HG03103 (cell line): ENCODE measurements around the gene GABBR2.
"Not testable (repeated sequence)": the region's sequence is repeated elsewhere in the genome, so short reads cannot be mapped to it uniquely, and the experiment has no call there.

ENCODE experiments used
- ATAC-seq: cut with Tn5 transposase; IDR thresholded peaks from one replicate; pipeline ENCODE4 v1.9.1; 2021; ENCODE audit warnings: low read depth; ENCODE audit not compliant: unreplicated experiment

GABBR2 gene

DNA sequence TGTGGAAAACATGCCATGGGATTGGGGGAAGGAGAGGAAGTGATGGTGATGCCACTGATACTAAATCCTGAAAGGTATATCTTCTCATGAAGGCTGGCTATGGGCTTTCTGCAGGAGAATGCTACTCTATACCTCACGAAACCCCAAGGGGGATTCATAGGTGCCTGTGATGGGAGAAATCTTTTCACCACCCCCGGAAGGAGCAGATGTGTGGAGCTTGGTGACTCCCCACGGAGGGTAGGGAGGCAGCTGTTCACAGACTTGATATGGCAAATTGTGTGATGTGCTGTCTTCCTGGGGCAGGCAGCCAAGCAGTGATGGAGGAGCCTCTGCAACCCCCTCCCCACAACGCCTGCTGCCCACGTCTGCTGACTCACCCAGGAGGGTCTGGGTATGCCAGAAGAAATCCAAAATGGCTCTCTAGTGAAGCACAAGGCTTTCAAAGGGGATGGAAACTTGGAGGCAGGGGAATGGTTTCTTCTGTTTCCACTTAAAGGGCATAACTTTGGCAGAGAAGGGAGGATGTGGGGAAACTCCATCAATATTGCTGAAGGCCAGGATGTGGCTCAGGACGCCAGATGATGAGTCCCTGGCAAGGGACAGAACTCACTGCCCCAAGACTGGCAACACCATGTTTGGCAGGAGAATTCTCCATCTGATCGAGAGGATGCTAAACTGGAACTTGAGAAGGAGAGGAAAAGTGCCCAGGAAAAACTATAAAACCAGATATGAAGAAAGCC is 188.3 kb downstream of the GABBR2 start:
- no peak for ATAC-seq

GRCh38 chr9:98519641-98520040 is 189.1 kb downstream of the GABBR2 start:
- no peak for ATAC-seq

DNA sequence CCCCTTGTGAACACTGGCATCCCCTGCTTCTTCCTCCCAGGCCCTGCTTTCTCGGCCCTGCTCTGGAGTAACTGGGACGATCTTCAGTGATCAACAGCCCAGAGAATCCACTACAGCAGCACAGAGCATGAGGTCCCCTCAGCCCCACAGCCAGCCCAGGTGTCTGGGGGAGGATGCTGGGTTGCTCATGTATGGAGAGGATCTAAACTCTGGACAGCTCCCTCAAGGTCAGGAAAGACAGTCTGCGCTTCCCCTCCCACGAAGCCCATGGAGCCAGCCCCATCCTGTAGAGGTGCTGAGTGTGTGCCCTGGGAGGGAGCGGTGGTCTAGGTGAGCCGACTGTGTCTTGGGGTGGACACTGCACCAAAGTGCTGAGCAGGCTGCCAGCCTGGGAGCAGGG is 190.2 kb downstream of the GABBR2 start:
- ATAC-seq, result no peak

DNA sequence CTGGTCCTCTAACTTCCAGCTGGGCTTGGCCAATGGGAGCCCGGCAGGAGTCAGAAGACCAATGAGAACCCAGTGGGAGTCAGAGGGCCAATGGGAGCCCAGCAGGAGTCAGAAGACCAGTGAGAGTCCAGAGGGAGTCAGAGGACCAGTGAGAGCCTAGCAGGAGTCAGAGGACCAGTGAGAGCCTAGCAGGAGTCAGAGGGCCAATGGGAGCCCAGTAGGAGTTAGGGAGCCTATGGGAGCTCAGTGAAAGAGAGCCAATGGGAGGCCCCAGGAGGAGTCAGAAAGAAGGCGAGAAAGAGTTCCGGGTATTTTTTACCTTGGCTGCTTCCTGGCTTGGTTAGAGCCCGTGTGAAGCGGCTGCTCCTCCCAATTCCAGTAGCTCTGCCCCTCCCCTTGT is 191.0 kb downstream of the GABBR2 start:
- ATAC-seq, result no peak

DNA sequence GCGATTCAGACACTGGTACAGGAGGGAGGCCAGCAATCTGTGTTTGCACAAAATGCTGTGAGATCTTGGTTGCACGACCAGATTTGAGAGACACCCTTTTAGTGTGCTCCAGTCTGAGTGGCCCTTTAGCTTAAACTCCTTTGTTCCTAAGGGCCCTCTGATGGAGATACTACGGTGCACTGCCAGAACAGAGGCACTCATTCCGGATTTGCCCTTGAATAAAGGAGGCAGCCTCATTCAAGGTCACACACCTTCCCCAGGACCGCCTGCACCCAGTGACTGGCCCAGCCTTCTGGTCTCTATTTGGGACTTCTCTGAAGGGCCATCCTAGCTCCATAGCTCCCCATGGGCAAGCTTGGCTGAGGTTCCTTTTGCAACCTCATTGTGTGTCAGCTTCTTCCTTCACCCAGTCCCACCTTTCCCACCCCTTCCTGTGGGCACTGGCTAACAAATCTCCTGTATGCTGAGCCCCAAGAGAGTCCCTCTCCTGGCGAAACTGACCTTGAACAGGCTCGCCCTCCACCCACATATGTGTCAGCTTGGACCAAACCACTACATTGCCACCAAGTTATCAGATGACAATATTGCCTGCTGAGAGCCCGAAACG is 191.7 kb downstream of the GABBR2 start:
- ATAC-seq, result no peak

- ATAC-seq, result no peak
These were observed 192.4 kb downstream of the GABBR2 start for GRCh38 chr9:98516205-98516896.

DNA sequence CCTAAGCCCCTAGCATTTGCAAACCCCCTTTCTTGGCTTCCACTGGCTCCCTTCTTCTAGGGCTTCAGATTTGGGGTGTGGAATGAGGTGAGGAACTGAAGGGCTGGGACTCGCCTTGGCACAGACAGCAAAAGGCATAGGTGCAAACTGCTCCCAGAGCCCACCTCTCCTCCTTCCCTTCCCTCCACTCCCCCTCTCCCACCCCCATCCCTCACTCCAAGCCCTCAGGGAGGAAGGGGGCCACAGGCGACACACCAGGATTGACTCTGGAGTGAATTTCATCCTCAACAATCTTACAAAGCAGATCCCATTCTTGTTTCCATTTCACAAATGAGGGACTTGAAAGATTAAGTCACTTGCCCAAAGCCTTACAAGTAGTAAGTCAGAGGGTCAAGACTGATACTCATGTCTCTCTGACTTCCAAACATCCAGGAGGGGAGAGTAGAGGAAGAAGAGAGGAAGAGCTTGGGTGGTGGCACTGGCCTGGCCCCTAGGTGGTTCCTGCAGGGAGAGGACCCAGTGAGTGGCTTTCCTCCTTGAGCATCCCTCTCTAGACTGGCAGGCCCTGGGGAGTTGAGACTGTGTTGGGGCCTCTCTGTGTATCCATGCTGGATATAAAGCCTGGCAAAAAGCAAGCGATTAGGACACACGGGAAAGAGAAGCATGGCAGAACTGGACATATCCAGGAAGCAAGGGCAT is 193.1 kb downstream of the GABBR2 start:
- no peak for ATAC-seq

DNA sequence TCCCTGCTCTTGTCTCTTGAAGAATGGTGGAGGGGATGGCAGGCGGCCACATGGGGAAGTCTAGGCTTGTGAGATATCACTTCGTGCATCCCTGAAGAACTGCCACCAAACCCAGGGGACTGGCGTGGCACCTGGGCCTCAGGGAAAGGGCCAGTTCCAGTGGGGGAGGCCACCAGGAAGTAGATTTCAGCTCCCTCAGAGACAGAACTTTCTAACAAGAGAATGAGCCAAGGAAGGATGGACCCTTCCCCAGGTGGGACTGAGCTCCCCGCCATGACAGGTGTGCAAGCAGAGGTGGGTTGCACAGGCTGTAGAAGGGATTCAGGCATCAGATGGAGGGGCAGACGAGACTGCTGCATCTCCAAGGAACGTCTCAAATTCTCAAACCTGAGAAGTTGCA is 193.9 kb downstream of the GABBR2 start:
- ATAC-seq, result no peak

GRCh38 chr9:98508217-98508919 is 200.4 kb downstream of the GABBR2 start:
- ATAC-seq, result not testable (repeated sequence)

GRCh38 chr9:98506422-98507054 is 202.2 kb downstream of the GABBR2 start:
- no peak for ATAC-seq

DNA sequence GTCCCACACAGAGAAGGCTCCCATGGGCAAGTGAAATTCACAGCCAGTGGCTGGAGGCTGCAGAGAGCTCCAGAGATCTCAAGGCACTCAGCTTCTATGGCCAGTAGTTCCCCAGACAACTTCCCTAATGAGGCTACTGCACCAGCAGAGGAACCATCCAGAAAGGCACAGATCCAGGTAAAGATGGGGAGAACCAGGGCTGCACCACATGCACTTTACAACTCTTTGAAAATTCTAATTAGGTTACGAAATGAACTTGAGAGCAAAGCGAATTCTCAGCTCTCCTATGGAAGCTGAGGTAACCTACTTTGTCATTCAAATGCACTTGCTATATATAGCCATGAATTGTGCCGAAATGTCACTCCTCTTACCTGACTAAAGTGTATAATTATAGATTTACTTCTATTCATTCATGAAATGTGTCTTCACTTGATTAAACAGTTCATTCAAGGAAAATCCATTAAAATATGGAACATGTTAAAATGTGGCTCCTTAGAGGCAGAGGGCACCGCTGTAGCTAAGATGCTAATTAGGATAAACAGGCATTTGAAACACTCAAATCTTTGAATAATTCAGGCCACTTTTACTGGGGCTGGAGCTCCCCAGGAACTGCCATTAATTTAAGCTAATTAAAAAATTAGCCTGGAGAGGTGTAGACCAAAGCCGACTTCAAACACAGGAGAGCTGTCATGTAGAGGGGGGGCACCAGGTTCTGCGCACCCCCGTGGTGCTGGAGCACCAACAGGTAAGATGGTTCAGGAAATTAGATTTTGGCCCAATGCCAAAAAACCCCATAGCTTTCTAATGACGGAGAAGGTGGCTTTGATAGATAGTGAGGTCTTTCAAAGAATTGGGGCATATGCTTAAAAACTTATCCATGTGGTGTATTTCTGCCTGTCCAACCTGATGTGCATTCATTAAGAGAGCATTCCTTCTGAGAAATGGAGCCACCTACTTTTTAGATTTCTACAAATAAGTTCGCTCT is 204.1 kb downstream of the GABBR2 start:
- ATAC-seq, result no peak

DNA sequence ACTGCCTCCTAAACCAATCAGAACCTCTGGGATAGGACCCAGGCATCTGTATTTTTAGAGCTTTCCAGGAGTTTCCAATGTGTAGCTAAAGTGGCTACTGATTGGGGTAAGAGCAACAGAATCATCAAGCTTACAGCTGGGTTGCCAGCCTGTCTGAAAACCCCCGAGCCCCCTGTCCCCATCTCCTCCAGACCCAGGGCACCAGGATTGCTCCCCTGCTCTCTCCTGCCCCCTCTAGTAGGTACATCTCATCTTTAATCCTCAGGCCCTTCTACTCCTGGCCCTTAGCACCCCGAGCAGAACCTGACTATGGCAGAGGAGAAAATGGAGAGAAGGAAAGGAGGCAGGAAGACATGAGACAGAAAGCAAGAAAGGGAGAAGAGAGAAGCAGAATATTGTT is 204.9 kb downstream of the GABBR2 start:
- ATAC-seq, result no peak

DNA sequence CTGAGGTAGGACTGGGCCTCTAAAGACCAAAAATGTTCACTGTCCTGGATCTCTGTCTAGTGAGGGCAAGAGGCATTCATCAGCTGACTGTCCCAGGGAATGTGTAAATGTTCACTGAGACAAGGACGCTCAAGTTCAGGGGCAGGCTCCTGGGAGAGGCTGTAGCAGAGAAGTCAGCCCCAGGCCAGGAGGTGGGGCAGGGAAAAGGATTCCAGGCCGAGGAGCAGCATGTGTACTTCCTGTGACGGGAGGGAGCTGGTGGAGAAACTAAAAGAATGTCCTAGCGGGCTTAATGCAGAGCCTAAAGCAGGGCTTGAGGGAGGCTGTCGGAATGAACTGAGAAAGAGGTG is 205.8 kb downstream of the GABBR2 start:
- no peak for ATAC-seq

- ATAC-seq, result no peak
These were observed 206.3 kb downstream of the GABBR2 start for GRCh38 chr9:98502311-98502975.

- no peak for ATAC-seq
These were observed 206.9 kb downstream of the GABBR2 start for GRCh38 chr9:98501819-98502218.

- not testable (repeated sequence) for ATAC-seq
These were observed 207.5 kb downstream of the GABBR2 start for GRCh38 chr9:98501259-98501658.

DNA sequence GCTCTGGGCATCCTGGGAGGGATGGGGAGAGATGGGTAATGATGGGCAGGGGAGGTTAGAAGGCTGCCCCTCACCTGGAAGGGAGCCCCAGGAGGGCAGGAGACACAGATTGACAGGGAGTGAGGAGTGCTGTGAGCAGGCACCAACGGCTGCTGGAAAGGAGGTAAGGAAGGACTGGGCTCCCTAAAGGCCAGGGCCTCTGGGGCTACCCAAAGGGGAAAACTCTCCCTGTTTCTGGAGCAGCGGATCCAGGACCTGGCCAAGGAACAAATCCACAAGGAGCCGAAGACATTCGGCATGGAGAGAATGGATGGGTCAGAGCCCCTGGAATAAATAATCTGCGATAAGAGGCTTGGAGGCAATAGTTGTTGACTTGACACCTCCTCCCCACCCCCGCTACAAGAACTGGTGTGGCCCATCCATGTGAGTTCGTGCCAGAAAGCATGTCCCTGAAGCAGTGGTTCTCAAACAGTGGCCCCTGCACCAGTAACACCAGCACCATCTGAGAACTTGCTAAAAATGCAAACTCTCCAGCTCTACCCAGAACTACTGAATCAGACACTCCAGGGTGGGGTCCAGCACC is 208.3 kb downstream of the GABBR2 start:
- no peak for ATAC-seq

GRCh38 chr9:98495530-98495929 is 213.2 kb downstream of the GABBR2 start:
- ATAC-seq, result no peak
